ENCODE data around the gene THRA.

Gene THRA

GRCh38 chr17:40079545-40079944 is 16.8 kb downstream of the THRA start:
- H4K20me1 ChIP-seq: no peaks in the 10 kb centered on the region
- no peak overlapping the region for H3K9ac ChIP-seq
- H3K9me3 ChIP-seq: no peaks in the 10 kb centered on the region
- H3K27me3 ChIP-seq: no peaks in the 10 kb centered on the region
- H3K4me1 ChIP-seq: peaks cover 35% of the 10 kb centered on the region
- H3K4me3 ChIP-seq: no peak overlapping the region
- H3K36me3 ChIP-seq: peaks cover 75% of the 10 kb centered on the region
- H3K27ac ChIP-seq: no peak overlapping the region
- TF ChIP-seq Cebpa-rat (IDR thresholded peaks at IDR 0.05): no peak
- H3K4me2 ChIP-seq: no peak overlapping the region

DNA sequence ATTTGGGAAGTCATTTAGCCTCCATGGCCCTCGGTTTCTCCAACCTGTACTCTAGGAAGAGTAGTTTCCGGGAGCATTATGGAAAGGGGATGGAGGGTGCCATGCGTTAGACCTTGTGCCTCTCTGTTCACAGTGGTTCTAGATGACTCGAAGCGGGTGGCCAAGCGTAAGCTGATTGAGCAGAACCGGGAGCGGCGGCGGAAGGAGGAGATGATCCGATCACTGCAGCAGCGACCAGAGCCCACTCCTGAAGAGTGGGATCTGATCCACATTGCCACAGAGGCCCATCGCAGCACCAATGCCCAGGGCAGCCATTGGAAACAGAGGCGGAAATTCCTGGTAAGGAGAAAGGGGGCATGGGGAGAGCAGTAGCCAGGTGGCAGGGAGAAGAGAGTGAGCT is 21.7 kb downstream of the THRA start:
- no peak for TF ChIP-seq Cebpa-rat (IDR thresholded peaks at IDR 0.05)
- H3K4me3 ChIP-seq: no peak overlapping the region
- H3K36me3 ChIP-seq: peaks cover 84% of the 10 kb centered on the region
- no peaks in the 10 kb centered on the region for H3K27me3 ChIP-seq
- no peak overlapping the region for H3K9ac ChIP-seq
- no peak overlapping the region for H3K27ac ChIP-seq
- H3K9me3 ChIP-seq: no peaks in the 10 kb centered on the region
- peaks cover 6% of the 10 kb centered on the region for H3K4me1 ChIP-seq
- H3K4me2 ChIP-seq: no peak overlapping the region
- no peaks in the 10 kb centered on the region for H4K20me1 ChIP-seq

GRCh38 chr17:40086150-40087044 is 23.6 kb downstream of the THRA start:
- no peaks in the 10 kb centered on the region for H3K27me3 ChIP-seq
- peaks cover 70% of the 10 kb centered on the region for H3K36me3 ChIP-seq
- H3K4me1 ChIP-seq: peaks cover 26% of the 10 kb centered on the region
- no peak overlapping the region for H3K4me3 ChIP-seq
- no peak overlapping the region for H3K27ac ChIP-seq
- no peak overlapping the region for H3K4me2 ChIP-seq
- no peak for TF ChIP-seq Cebpa-rat (IDR thresholded peaks at IDR 0.05)
- H3K9me3 ChIP-seq: no peaks in the 10 kb centered on the region
- no peaks in the 10 kb centered on the region for H4K20me1 ChIP-seq
- no peak overlapping the region for H3K9ac ChIP-seq

DNA sequence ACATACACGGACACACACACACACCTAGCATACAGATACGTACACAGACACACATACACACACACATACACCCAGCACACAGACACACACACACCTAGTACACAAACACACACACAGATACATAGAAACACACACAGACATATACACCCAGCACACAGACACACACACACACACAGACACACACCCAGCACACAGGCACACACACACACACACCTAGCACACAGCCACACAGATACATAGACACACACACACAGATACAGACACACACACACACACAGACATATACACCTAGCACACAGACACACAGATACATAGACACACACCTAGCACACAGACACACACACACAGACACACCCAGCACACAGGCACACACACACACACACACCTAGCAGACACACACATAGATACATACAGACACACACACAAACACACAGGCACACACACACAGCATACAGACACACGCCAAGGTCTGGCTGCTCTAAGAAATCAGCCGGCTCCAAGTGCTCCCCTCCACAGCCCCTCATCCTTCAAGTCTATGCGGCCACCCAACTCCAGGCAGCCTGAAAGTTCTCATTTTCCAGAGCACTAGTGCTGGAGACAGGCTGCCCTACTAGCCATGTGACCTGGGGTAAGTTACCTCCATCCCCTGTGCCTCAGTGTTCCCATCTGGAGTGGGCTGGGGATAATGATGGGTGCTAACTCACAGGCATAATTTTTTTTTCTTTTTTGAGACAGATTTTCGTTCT is 24.5 kb downstream of the THRA start:
- no peak overlapping the region for H3K9ac ChIP-seq
- no peaks in the 10 kb centered on the region for H3K9me3 ChIP-seq
- peaks cover 34% of the 10 kb centered on the region for H3K4me1 ChIP-seq
- H3K27me3 ChIP-seq: no peaks in the 10 kb centered on the region
- no peak overlapping the region for H3K4me2 ChIP-seq
- H3K36me3 ChIP-seq: peaks cover 70% of the 10 kb centered on the region
- no peak overlapping the region for H3K27ac ChIP-seq
- no peak for TF ChIP-seq Cebpa-rat (IDR thresholded peaks at IDR 0.05)
- no peak overlapping the region for H3K4me3 ChIP-seq
- H4K20me1 ChIP-seq: no peaks in the 10 kb centered on the region

GRCh38 chr17:40087903-40088718 is 25.3 kb downstream of the THRA start:
- Histone ChIP-seq H3K4me1 (peaks cover 43% of the 10 kb centered on the region), H3K36me3 (peaks cover 67% of the 10 kb centered on the region), H3K27me3 (no peaks in the 10 kb centered on the region), H3K4me2 (no peak overlapping the region), H3K4me3 (no peak overlapping the region), H4K20me1 (no peaks in the 10 kb centered on the region), H3K27ac (peak overlapping the region; percentile 41; the same call in 1 of the 2 replicates), H3K9me3 (no peaks in the 10 kb centered on the region), H3K9ac (no peak overlapping the region)
- no peak for TF ChIP-seq Cebpa-rat (IDR thresholded peaks at IDR 0.05)

DNA sequence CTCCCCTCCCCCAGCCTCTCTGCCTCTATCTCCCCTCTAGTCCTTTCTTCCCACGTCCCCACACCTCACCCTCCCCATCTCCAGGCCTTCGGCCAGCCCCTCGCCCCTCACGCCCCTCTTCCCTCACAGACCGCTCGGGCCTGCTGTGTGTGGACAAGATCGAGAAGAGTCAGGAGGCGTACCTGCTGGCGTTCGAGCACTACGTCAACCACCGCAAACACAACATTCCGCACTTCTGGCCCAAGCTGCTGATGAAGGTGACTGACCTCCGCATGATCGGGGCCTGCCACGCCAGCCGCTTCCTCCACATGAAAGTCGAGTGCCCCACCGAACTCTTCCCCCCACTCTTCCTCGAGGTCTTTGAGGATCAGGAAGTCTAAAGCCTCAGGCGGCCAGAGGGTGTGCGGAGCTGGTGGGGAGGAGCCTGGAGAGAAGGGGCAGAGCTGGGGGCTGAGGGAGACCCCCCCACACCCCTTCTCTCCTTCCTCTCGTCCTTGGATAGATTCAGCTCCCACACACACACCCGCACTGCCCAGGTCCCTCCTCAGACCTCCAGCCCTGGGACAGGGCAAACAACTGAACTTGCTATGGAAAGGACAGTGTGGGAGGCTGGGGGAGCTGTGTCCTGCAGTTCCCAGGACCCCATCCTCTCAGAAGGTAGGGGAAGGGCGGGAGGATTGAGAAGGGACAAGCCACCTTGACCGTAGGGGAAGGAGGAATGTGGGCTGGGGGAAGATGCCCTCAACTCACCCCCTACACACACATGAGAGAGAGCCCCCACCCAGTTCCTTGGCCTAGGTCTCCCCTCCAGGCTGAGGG is 26.5 kb downstream of the THRA start:
- Histone ChIP-seq H3K36me3 (peaks cover 67% of the 10 kb centered on the region), H3K27me3 (no peaks in the 10 kb centered on the region), H4K20me1 (no peaks in the 10 kb centered on the region), H3K4me3 (no peak overlapping the region), H3K27ac (peak overlapping the region; percentile 78), H3K4me1 (peaks cover 55% of the 10 kb centered on the region), H3K9me3 (no peaks in the 10 kb centered on the region), H3K9ac (peak overlapping the region; percentile 69), H3K4me2 (peak overlapping the region; percentile 99)
- TF ChIP-seq Cebpa-rat (IDR thresholded peaks at IDR 0.05): no peak

- TF ChIP-seq Cebpa-rat (IDR thresholded peaks at IDR 0.05): no peak
Observed at GRCh38 chr17:40090237-40091119, 27.7 kb downstream of the THRA start.

GRCh38 chr17:40091691-40092397 is 29.1 kb downstream of the THRA start:
- H3K27me3 ChIP-seq: no peaks in the 10 kb centered on the region
- H3K4me3 ChIP-seq: no peak overlapping the region
- peaks cover 54% of the 10 kb centered on the region for H3K36me3 ChIP-seq
- no peak for TF ChIP-seq Cebpa-rat (IDR thresholded peaks at IDR 0.05)
- 0 out of 2 replicates have a peak overlapping the region, but pooled peaks have one; percentile 84 for H3K9ac ChIP-seq
- H3K9me3 ChIP-seq: no peaks in the 10 kb centered on the region
- H3K27ac ChIP-seq: peak overlapping the region; percentile 99
- peaks cover 76% of the 10 kb centered on the region for H3K4me1 ChIP-seq
- H4K20me1 ChIP-seq: no peaks in the 10 kb centered on the region
- peak overlapping the region; percentile 99 for H3K4me2 ChIP-seq

More at GRCh38 chr17:40090237-40091119, 27.7 kb downstream of the THRA start:
- Histone ChIP-seq H3K9me3 (no peaks in the 10 kb centered on the region), H3K27ac (peak overlapping the region; percentile 78), H4K20me1 (no peaks in the 10 kb centered on the region), H3K36me3 (peaks cover 64% of the 10 kb centered on the region), H3K27me3 (no peaks in the 10 kb centered on the region), H3K9ac (peak overlapping the region; percentile 69), H3K4me2 (peak overlapping the region; percentile 99), H3K4me1 (peaks cover 66% of the 10 kb centered on the region), H3K4me3 (no peak overlapping the region)

All from BLaER1 (cell line).